CD4-positive, alpha-beta T cell treated with Interleukin-10 for 1 hour (primary cell): ENCODE data around the gene GDI1.
"Not testable (repeated sequence)": the region's sequence is repeated elsewhere in the genome, so short reads cannot be mapped to it uniquely, and the experiment has no call there.

Experiments used
- DNase-seq: peaks from one replicate; pipeline ENCODE4 v3.0.0-alpha.2; 2020

GDI1 gene

GRCh38 chrX:154436983-154437752 is at the start of gene GDI1:
TSS of gene GDI1 (plus strand) at chrX:154437154. CDS start at chrX:154437255, 101 bp downstream.
- peak; percentile 69 for DNase-seq

GRCh38 chrX:154388094-154388493 is 48.9 kb upstream of the GDI1 start:
- not testable (repeated sequence) for DNase-seq

- not testable (repeated sequence) for DNase-seq
These were observed 48.3 kb upstream of the GDI1 start for GRCh38 chrX:154388649-154389048.

- peak; percentile 50 for DNase-seq
These were observed 46.9 kb upstream of the GDI1 start for GRCh38 chrX:154389812-154390747.

- DNase-seq, result not testable (repeated sequence)
These were observed 40.6 kb upstream of the GDI1 start for GRCh38 chrX:154396363-154396762.

- DNase-seq, result peak; percentile 61
These were observed 39.7 kb upstream of the GDI1 start for GRCh38 chrX:154396973-154397887.

GRCh38 chrX:154397888-154398667 is 38.9 kb upstream of the GDI1 start, which contains the start of gene RPL10:
TSS of gene RPL10 (plus strand) at chrX:154398377. CDS start at chrX:154398520, 143 bp downstream.
- peak; percentile 95 for DNase-seq

- DNase-seq, result peak; percentile 87
These were observed 38.1 kb upstream of the GDI1 start for GRCh38 chrX:154398668-154399526.

- DNase-seq, result peak; percentile 51
These were observed 37.2 kb upstream of the GDI1 start for GRCh38 chrX:154399527-154400368.

GRCh38 chrX:154400369-154400817 is 36.6 kb upstream of the GDI1 start:
- DNase-seq, result not testable (repeated sequence)

- DNase-seq, result peak; percentile 19
These were observed 35.7 kb upstream of the GDI1 start for GRCh38 chrX:154401045-154401799.

GRCh38 chrX:154401918-154402621 is 34.9 kb upstream of the GDI1 start:
- DNase-seq, result no peak

- DNase-seq, result no peak
These were observed 34.3 kb upstream of the GDI1 start for GRCh38 chrX:154402622-154403127.

- DNase-seq, result no peak
These were observed 33.8 kb upstream of the GDI1 start for GRCh38 chrX:154403192-154403591.

- DNase-seq, result no peak
These were observed 33.1 kb upstream of the GDI1 start for GRCh38 chrX:154403858-154404257.

- DNase-seq, result no peak
These were observed 32.2 kb upstream of the GDI1 start for GRCh38 chrX:154404625-154405192.

- DNase-seq, result no peak
These were observed 28.2 kb upstream of the GDI1 start for GRCh38 chrX:154408659-154409221.
